ENCODE measurements around the gene MAML2. TPM values are rescaled to one million over a fixed set of nuclear protein-coding genes. Genes with fewer than 3 reads are reported as not detected.

The MAML2 gene
- total RNA-seq, 1 experiment from 2014 or later = 0.11 TPM

DNA sequence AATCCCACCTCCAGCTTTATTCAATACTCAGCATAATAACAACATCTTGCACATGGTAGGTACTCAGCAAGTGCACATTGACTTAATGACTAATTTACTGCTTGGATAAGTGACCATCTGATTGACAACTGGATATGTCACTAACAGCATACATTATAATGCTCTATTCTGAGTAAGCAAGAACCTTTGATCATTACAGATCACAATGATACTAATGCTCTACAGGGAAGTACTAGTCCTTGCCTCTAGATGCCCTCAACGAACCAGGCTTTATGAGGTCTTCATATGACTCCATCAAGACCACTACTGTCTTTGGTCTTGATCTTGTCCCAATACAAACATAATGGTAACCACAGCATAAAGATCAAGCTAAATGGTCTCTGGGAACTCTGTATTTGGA is 251.5 kb downstream of the MAML2 start:
- Histone ChIP-seq H3K79me2 (ENCODE audit: low read length) (no peaks in the 10 kb centered on the region), H3K9me3 (ENCODE audit: low read length) (no peaks in the 10 kb centered on the region), H3K9me2 (replicated peaks; ENCODE audit: insufficient read depth, low read length) (no peaks in the 10 kb centered on the region), H3K4me1 (ENCODE audit: low read length) (no peaks in the 10 kb centered on the region), H4K20me1 (ENCODE audit: insufficient read depth, low read depth, low read length) (no peaks in the 10 kb centered on the region), H3K36me3 (ENCODE audit: insufficient read depth, low read length) (no peaks in the 10 kb centered on the region), H3K9ac (ENCODE audit: low read length) (no peak overlapping the region), H2AFZ (ENCODE audit: low read length) (no peak overlapping the region), H3K4me2 (ENCODE audit: low read depth, low read length, poor library complexity, severe bottlenecking) (no peak overlapping the region), H3K4me3 (ENCODE audit: low read length) (no peak overlapping the region), H3K27ac (ENCODE audit: low read length) (no peak overlapping the region), H3K27me3 (ENCODE audit: low read length) (no peaks in the 10 kb centered on the region)
- peak; percentile 78 for DNase-seq

- Histone ChIP-seq H3K9me2 (replicated peaks; ENCODE audit: insufficient read depth, low read length) (no peaks in the 10 kb centered on the region), H3K79me2 (ENCODE audit: low read length) (no peaks in the 10 kb centered on the region), H3K4me2 (ENCODE audit: low read depth, low read length, poor library complexity, severe bottlenecking) (no peak overlapping the region), H4K20me1 (ENCODE audit: insufficient read depth, low read depth, low read length) (no peaks in the 10 kb centered on the region), H3K9me3 (ENCODE audit: low read length) (no peaks in the 10 kb centered on the region), H3K9ac (ENCODE audit: low read length) (no peak overlapping the region), H3K4me1 (ENCODE audit: low read length) (no peaks in the 10 kb centered on the region), H3K4me3 (ENCODE audit: low read length) (no peak overlapping the region), H3K27ac (ENCODE audit: low read length) (no peak overlapping the region), H2AFZ (ENCODE audit: low read length) (no peak overlapping the region), H3K36me3 (ENCODE audit: insufficient read depth, low read length) (no peaks in the 10 kb centered on the region), H3K27me3 (ENCODE audit: low read length) (no peaks in the 10 kb centered on the region)
- no peak for DNase-seq
Observed at GRCh38 chr11:96090711-96091110, 252.3 kb downstream of the MAML2 start.

GRCh38 chr11:96088914-96089313 is 254.1 kb downstream of the MAML2 start:
- Histone ChIP-seq H4K20me1 (ENCODE audit: insufficient read depth, low read depth, low read length) (no peaks in the 10 kb centered on the region), H3K4me1 (ENCODE audit: low read length) (no peaks in the 10 kb centered on the region), H3K4me2 (ENCODE audit: low read depth, low read length, poor library complexity, severe bottlenecking) (no peak overlapping the region), H3K9me2 (replicated peaks; ENCODE audit: insufficient read depth, low read length) (no peaks in the 10 kb centered on the region), H3K9ac (ENCODE audit: low read length) (no peak overlapping the region), H3K36me3 (ENCODE audit: insufficient read depth, low read length) (no peaks in the 10 kb centered on the region), H3K27me3 (ENCODE audit: low read length) (no peaks in the 10 kb centered on the region), H3K9me3 (ENCODE audit: low read length) (no peaks in the 10 kb centered on the region), H3K27ac (ENCODE audit: low read length) (no peak overlapping the region), H3K4me3 (ENCODE audit: low read length) (no peak overlapping the region), H2AFZ (ENCODE audit: low read length) (no peak overlapping the region), H3K79me2 (ENCODE audit: low read length) (no peaks in the 10 kb centered on the region)
- DNase-seq = no peak

DNA sequence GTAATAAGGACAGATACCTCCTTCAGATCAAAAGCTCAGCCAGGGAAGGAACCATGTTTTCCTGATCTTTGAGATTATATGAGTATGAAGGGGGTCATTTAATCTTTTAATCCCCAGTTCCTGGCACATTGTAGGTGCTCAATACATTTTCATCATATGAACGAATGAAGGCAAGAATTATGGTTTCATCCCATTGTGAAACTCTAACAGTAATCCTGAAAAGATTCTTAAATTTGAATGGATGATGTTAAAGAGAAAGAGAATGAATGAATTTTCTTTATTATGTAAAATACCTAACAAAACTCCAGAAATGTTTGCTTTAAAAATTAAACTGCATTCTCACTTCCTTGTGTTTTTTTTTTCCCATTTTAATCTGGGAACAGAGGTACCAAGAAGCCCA is 256.9 kb downstream of the MAML2 start:
- H3K27ac ChIP-seq (ENCODE audit: low read length) = no peak overlapping the region
- no peaks in the 10 kb centered on the region for H3K79me2 ChIP-seq (ENCODE audit: low read length)
- H3K27me3 ChIP-seq (ENCODE audit: low read length) = no peaks in the 10 kb centered on the region
- H2AFZ ChIP-seq (ENCODE audit: low read length) = no peak overlapping the region
- no peak overlapping the region for H3K4me2 ChIP-seq (ENCODE audit: low read depth, low read length, poor library complexity, severe bottlenecking)
- H3K36me3 ChIP-seq (ENCODE audit: insufficient read depth, low read length) = no peaks in the 10 kb centered on the region
- DNase-seq = no peak
- no peaks in the 10 kb centered on the region for H3K9me2 ChIP-seq (replicated peaks; ENCODE audit: insufficient read depth, low read length)
- H4K20me1 ChIP-seq (ENCODE audit: insufficient read depth, low read depth, low read length) = no peaks in the 10 kb centered on the region
- no peak overlapping the region for H3K9ac ChIP-seq (ENCODE audit: low read length)
- no peaks in the 10 kb centered on the region for H3K9me3 ChIP-seq (ENCODE audit: low read length)
- no peaks in the 10 kb centered on the region for H3K4me1 ChIP-seq (ENCODE audit: low read length)
- H3K4me3 ChIP-seq (ENCODE audit: low read length) = no peak overlapping the region

- Histone ChIP-seq H3K79me2 (ENCODE audit: low read length) (no peaks in the 10 kb centered on the region), H3K27me3 (ENCODE audit: low read length) (no peaks in the 10 kb centered on the region), H3K9ac (ENCODE audit: low read length) (no peak overlapping the region), H3K9me2 (replicated peaks; ENCODE audit: insufficient read depth, low read length) (no peaks in the 10 kb centered on the region), H3K4me2 (ENCODE audit: low read depth, low read length, poor library complexity, severe bottlenecking) (no peak overlapping the region), H4K20me1 (ENCODE audit: insufficient read depth, low read depth, low read length) (no peaks in the 10 kb centered on the region), H2AFZ (ENCODE audit: low read length) (no peak overlapping the region), H3K9me3 (ENCODE audit: low read length) (no peaks in the 10 kb centered on the region), H3K36me3 (ENCODE audit: insufficient read depth, low read length) (no peaks in the 10 kb centered on the region), H3K27ac (ENCODE audit: low read length) (no peak overlapping the region), H3K4me3 (ENCODE audit: low read length) (no peak overlapping the region), H3K4me1 (ENCODE audit: low read length) (no peaks in the 10 kb centered on the region)
- no peak for DNase-seq
Observed at GRCh38 chr11:96085319-96085930, 257.6 kb downstream of the MAML2 start.

DNA sequence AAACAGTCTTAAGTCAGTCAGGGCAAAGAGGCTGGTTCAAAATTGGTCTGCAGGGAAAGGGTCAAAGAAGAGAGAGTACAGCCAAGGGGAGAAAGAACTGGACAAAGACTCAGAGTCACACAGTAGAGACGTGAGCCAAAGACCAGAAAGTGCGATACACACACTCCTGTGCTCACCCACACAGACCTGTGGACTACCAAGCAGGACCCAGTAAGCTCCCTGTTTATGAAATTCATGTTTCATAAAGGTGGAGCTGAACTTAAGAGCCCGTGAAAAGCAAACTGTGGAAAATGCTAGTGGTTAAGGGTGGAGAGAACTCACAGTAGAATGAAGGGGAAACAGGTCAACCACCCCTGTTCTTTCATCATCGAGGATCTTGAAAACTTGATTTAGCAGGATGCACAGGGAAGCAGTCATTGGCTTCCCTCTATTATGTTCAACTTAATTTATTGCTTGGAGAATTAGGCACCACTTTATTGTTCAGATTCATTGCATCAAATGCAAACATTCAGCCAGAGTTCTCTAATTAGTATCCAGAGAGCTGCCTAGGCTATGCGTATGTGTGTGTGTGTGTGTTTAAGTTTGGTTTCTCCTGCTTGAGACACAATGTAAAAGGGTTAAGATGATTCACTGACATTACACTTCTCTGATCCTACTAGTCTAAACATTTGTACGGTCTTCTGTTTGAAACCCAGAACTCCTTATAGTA is 258.2 kb downstream of the MAML2 start:
- Histone ChIP-seq H3K9me3 (ENCODE audit: low read length) (no peaks in the 10 kb centered on the region), H3K79me2 (ENCODE audit: low read length) (no peaks in the 10 kb centered on the region), H4K20me1 (ENCODE audit: insufficient read depth, low read depth, low read length) (no peaks in the 10 kb centered on the region), H3K4me2 (ENCODE audit: low read depth, low read length, poor library complexity, severe bottlenecking) (no peak overlapping the region), H3K36me3 (ENCODE audit: insufficient read depth, low read length) (no peaks in the 10 kb centered on the region), H2AFZ (ENCODE audit: low read length) (no peak overlapping the region), H3K9me2 (replicated peaks; ENCODE audit: insufficient read depth, low read length) (no peaks in the 10 kb centered on the region), H3K27me3 (ENCODE audit: low read length) (no peaks in the 10 kb centered on the region), H3K9ac (ENCODE audit: low read length) (no peak overlapping the region), H3K4me3 (ENCODE audit: low read length) (no peak overlapping the region), H3K4me1 (ENCODE audit: low read length) (no peaks in the 10 kb centered on the region), H3K27ac (ENCODE audit: low read length) (no peak overlapping the region)
- DNase-seq = no peak

DNA sequence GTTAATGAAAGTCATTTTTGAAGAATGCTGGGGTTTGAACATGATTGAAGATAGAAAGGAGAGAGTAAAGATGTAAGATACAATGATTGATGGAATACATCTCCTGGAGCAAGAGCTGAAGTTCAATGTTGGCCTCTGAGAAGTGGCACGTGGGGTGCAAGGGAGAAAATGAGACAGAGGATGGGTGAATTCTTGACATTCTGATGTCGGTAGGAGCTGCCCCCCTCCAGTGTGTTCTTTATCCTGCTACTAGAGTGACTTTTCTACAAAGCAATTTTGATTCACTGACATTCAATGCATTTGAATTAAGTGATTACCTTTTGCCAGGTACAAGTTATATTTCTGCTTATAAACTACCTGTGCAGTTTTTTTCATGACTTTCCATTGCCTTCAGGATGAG is 260.1 kb downstream of the MAML2 start:
- H2AFZ ChIP-seq (ENCODE audit: low read length) = no peak overlapping the region
- no peak for DNase-seq

DNA sequence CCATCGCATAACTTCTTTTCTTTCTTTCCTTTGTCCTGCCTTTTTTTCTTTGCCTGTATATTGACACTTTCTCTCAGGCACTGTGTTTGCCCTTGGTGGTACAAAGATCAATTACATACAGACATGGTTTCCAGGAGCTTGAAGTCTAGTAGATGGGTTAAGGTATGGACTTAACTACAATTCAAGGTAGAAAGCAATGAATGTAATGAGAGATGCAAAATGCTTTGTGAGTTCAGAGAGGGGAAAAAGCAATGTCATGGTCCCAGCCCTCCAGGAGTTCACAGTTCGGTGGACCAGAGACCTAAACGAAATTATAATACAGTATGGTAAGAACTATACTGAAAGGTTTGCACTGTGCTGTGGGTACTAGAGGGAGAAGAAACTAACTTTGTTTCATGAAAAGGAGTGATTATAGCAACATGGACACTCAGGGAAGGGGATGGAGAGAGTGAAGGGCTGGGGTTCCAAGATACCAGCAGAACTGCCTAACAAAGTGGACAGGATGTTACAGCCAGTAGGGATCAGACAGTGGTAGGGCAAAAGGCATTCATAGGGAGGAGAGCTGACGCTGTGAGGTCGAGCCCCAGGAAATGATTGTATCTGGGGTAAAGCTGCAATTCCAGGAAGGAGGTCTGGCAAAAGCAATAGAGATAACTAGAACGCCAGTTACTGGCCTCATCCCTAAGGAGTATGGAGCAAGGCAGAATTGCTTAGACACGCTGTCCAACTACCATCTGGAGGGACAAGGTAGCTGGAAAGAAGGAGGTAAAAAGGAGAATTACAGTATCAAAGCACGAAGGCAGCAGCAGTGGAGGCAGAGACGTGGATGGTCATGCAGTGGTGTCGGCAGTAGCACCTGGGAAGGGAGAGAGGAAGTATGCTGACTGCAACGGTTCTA is 260.7 kb downstream of the MAML2 start:
- no peaks in the 10 kb centered on the region for H3K9me2 ChIP-seq (replicated peaks; ENCODE audit: insufficient read depth, low read length)
- H3K79me2 ChIP-seq (ENCODE audit: low read length) = no peaks in the 10 kb centered on the region
- H4K20me1 ChIP-seq (ENCODE audit: insufficient read depth, low read depth, low read length) = no peaks in the 10 kb centered on the region
- H3K27me3 ChIP-seq (ENCODE audit: low read length) = no peaks in the 10 kb centered on the region
- no peak for DNase-seq
- H3K4me2 ChIP-seq (ENCODE audit: low read depth, low read length, poor library complexity, severe bottlenecking) = no peak overlapping the region
- H3K9me3 ChIP-seq (ENCODE audit: low read length) = no peaks in the 10 kb centered on the region
- no peaks in the 10 kb centered on the region for H3K36me3 ChIP-seq (ENCODE audit: insufficient read depth, low read length)
- H3K27ac ChIP-seq (ENCODE audit: low read length) = no peak overlapping the region
- no peaks in the 10 kb centered on the region for H3K4me1 ChIP-seq (ENCODE audit: low read length)
- H3K9ac ChIP-seq (ENCODE audit: low read length) = no peak overlapping the region
- H3K4me3 ChIP-seq (ENCODE audit: low read length) = no peak overlapping the region
- no peak overlapping the region for H2AFZ ChIP-seq (ENCODE audit: low read length)

More for the DNA sequence above, 260.1 kb downstream of the MAML2 start:
- Histone ChIP-seq H3K4me3 (ENCODE audit: low read length) (no peak overlapping the region), H3K79me2 (ENCODE audit: low read length) (no peaks in the 10 kb centered on the region), H3K4me2 (ENCODE audit: low read depth, low read length, poor library complexity, severe bottlenecking) (no peak overlapping the region), H3K4me1 (ENCODE audit: low read length) (no peaks in the 10 kb centered on the region), H3K27me3 (ENCODE audit: low read length) (no peaks in the 10 kb centered on the region), H3K27ac (ENCODE audit: low read length) (no peak overlapping the region), H4K20me1 (ENCODE audit: insufficient read depth, low read depth, low read length) (no peaks in the 10 kb centered on the region), H3K9me2 (replicated peaks; ENCODE audit: insufficient read depth, low read length) (no peaks in the 10 kb centered on the region), H3K36me3 (ENCODE audit: insufficient read depth, low read length) (no peaks in the 10 kb centered on the region), H3K9ac (ENCODE audit: low read length) (no peak overlapping the region), H3K9me3 (ENCODE audit: low read length) (no peaks in the 10 kb centered on the region)

All from Karpas-422 (cell line).